SK-N-DZ (cell line): ENCODE measurements around the gene CACNA1G.

Experiments
- DNase-seq: peaks from one replicate; pipeline ENCODE4 v3.0.0-alpha.2; 2015; ENCODE audit warnings: low spot score

The CACNA1G gene

DNA sequence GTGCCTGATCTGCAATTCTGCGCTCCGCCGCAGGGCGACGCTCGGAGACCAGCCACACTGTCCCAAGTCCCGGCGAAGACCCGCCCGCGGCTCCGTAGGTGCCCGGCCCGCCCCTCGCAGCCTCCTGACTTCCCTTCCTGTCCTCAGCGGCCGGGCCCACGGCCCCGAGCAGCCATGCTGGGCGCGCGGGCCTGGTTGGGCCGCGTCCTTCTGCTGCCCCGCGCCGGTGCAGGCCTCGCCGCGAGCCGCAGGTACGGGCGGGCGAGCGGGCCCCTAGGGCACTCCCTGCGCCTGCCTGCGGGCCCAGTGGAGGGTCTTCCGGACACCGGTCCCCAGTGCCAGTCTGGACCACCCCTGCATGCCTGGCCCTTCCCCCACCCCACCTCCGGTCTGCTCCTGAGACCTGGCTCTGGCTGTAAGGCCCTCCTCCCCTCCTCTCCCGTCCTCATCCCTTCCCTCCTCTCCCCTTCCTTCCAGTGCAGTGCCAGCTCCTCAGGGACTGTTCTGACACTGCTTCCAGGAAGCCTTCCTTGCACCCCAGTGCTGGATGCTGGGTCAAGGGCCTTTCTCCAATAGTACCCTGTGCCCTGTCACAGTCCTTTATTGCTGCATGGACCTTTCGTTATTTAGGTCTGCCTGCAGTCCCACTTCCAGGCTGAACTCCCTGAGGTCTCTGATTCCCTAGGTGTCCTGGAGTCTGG, 13.3 kb upstream of the CACNA1G start, which contains the start of gene SPATA20:
SPATA20 (plus strand) TSS at position 140 of the 701 bp plus-strand sequence; CDS start at position 175, 35 bp downstream.
- DNase-seq: peak; percentile 85

DNA sequence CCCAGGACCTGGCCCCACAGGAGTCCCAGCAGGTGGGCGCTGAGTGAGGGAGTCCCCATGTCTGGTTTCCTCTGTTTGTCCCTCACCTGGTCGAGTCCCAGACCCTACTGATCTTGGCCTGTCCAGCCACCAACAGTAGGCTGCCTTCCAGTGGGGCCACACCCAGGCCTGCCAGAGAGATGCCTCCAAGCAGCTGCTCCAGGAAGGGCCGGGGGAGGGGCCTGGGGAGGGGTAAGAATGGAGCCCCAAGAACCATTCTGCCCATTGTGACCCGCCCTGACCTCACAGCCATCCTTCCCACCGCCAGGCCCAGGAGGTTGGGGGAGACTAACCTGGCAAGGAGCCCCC, 12.8 kb upstream of the CACNA1G start:
- no peak for DNase-seq

DNA sequence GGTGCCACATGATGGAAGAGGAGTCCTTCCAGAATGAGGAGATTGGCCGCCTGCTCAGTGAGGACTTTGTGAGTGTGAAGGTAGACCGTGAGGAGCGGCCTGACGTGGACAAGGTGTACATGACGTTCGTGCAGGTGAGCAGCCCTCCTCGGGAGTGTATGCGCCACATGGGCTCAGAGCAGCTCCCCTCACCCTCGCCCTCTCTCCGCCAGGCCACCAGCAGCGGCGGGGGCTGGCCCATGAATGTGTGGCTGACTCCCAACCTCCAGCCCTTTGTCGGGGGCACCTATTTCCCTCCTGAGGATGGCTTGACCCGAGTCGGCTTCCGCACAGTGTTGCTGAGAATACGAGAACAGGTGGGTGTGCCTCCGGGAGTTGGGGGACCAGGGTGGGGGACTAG, 11.7 kb upstream of the CACNA1G start:
- DNase-seq: no peak

DNA sequence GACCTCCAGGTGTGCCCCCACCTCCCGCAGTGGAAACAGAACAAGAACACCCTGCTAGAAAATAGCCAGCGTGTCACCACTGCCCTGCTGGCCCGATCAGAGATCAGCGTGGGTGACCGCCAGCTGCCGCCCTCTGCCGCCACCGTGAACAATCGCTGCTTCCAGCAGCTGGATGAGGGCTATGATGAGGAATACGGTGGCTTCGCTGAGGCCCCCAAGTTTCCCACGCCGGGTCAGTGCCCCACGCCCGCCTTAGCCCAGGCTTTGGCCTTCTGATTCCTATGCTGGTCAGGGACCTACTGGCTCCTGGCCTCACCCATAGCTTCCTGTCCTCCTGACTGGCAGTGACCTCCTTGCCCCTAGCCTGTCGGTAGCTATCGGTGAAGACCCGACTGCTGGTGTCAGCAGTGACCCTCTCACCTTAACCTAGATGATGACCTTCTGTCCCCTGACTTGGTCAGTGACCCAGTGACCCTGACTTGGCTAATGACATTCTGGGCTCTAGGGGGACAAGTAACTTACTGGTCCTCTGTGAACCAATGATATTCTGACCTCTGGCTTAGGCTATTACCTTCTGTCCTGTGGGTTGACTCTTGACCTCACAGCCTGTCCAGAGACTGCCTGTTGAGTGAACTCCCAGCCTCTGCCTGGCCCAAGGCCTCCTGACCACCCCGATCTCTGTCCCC, 11.1 kb upstream of the CACNA1G start:
- no peak for DNase-seq

DNA sequence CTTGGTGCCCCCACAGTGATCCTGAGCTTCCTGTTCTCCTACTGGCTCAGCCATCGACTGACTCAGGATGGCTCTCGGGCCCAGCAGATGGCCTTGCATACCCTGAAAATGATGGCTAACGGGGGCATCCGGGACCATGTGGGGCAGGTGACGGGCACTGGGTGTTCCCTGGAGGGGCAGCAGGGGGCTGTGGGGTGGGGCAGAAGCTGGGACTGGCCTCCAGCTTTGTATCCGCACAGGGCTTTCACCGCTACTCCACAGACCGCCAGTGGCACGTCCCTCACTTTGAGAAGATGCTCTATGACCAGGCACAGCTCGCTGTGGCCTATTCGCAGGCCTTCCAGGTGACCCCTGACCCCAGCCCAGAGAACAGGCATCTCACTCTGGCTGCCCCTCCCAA, 10.5 kb upstream of the CACNA1G start:
- DNase-seq: no peak

DNA sequence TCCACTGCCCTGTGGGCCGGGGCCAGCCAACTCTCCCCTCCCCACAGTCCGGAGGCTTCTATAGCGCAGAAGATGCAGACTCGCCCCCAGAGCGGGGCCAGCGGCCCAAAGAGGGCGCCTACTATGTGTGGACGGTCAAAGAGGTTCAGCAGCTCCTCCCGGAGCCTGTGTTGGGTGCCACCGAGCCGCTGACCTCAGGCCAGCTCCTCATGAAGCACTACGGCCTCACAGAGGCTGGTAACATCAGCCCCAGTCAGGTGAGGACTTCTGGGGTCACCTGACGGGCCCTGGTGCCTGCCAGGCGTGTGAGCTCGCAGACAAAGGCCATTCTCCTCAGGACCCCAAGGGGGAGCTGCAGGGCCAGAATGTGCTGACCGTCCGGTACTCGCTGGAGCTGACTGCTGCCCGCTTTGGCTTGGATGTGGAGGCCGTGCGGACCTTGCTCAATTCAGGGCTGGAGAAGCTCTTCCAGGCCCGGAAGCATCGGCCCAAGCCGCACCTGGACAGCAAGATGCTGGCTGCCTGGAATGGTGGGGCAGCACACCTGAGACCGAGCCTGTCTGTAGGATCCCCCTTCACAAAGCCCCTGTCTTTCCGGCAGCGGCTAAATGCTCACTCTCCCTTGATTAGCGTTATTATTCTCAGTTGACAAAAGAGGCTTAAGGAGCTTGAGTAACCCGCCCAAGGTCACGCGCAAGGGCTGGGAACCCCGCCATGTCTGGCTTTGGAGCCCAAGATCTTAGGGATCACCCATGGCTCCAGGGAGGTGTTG, 9.7 kb upstream of the CACNA1G start:
- peak; percentile 85 for DNase-seq

DNA sequence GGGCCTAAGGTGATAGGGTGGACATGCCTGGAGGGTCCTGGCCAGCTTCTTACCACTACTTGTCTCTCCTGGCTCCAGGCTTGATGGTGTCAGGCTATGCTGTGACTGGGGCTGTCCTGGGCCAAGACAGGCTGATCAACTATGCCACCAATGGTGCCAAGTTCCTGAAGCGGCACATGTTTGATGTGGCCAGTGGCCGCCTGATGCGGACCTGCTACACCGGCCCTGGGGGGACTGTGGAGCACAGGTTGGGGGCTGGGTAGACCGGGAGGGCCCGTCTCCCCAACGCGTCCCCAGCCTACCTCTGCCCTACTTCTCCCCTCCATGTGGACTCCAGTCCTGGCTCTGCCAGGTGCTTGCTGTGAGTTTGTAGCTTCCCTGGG, 9.1 kb upstream of the CACNA1G start:
- no peak for DNase-seq

DNA sequence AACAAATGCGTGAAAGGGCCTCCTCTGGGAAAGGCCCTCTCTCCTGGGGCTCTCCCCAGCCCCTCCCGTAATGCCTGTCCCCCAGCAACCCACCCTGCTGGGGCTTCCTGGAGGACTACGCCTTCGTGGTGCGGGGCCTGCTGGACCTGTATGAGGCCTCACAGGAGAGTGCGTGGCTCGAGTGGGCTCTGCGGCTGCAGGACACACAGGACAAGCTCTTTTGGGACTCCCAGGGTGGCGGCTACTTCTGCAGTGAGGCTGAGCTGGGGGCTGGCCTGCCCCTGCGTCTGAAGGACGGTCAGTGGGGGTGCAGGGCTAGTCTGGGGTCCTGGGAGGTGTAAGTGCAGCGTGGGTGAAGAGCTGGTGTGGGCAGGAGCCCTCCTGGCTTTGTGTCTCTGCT, 8.6 kb upstream of the CACNA1G start:
- DNase-seq: no peak

DNA sequence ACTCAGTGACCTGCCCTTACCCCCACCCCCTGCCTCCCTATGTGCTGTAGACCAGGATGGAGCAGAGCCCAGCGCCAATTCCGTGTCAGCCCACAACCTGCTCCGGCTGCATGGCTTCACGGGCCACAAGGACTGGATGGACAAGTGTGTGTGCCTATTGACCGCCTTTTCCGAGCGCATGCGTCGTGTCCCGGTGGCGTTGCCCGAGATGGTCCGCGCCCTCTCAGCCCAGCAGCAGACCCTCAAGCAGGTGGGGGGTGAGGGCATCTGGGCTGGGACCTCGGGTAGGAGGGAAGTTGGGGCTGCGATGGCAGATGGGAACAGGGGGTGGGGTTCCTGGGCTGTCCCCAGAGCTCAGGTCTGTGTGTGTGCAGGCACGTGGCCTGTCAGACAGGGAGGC, 6.3 kb upstream of the CACNA1G start:
- no peak for DNase-seq

DNA sequence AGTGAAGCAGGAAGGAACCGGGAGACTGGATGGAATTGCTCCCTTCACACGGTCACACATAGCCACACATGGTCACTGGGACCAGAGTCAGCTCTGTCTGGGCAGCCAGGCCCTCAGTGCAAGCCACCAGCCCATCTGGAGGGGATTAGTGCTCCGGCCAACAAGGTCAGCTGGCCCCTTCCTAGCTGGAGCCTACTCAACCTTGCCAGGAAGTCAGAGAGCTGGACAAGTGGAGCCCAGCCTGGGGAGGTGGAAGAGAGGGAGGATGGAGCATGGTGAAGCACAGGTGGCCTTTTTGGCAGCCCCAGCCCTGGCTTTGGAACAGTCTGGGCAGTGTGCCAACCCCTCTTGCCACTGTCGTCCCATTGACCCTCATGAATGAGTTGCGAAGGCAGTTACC, 3.7 kb upstream of the CACNA1G start:
- DNase-seq: no peak

DNA sequence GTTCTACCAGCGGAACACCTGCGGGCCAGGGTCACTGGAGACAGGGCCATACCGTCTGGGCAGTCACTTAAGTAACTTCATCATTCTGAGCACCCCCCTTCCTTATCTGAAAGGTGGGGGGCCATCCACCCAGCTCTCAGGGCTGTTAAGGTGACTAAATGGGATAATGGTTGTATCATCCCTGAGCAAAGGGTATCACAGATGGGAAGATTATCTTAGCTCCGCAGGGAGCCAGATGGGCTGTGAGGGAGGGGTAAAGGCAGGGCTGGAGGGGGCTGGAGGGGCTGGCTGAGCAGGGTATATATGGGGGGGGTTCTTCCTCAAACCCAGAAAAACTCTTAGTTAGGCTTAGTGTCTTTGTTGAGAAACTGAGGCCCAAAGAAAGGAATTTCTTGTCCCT, 2.9 kb upstream of the CACNA1G start:
- no peak for DNase-seq

DNA sequence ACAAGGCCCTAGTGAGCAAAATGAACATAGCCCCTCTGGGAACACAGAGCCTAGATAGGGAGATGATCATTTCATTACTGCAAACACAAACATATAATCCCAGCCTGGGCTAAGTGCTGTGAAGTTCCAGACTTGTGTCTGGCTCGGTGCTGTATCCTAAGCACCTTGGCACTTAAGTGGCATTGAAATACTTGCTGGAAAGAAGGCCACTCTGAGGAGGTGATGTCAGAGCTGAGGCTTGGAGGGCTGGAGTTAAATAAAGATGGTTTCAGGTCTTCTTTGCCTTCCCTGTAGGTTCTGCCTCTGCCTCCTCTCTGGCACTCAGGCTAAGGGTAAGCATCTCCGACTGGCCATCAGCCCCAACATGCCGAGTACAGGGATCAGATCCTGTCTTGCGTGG, 2.4 kb upstream of the CACNA1G start:
- DNase-seq: no peak

DNA sequence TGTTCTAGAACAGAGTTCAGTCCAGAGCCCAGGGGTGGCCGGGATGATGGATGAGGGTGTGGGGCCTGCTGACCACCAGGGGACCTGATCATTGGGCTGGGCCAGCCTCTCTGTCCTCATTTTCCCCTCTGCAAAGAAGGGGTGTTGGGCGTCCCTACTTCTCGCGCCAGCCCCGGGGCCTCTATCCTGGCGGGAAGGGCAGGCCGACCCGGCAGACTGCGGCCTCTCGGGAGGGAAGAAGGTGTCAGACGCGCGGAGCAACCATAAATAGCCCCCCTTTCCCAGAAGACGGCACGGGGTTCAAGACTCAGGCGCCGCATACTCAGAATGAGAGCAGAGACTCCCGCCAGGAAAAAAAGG, 2.0 kb upstream of the CACNA1G start:
- no peak for DNase-seq

DNA sequence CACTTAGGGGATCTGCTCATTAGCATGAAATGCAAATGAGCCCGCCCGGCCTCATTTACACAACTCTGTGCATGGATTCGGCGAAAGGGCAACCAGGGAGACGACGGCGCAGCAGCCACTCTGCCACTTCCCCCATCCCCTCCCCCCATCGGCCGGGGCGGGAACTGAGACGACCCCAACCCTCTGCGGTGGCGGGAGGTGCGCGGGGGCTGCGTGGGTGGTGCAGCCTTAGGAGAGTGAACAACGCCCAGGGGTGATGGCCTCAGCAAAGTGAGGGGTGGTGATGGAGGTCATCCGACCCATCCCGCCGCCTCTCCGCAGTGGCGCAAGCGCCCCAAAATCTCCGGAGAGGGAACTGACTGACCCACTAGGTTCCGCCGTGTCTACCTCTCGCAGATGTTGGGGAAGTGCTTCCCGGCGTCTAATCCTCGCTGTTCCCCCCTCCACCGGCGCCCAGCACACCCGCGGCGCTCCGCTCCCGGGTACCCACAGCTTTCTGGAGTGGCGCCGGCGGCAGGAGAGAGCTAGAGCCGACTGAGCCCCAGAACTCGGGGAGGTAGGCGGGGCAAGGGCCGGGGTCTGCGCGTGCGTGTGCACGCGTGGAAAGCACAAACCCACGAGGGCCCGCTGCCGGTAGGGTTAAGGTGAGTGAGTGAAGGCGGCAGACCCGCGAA, 1.4 kb upstream of the CACNA1G start:
- no peak for DNase-seq

DNA sequence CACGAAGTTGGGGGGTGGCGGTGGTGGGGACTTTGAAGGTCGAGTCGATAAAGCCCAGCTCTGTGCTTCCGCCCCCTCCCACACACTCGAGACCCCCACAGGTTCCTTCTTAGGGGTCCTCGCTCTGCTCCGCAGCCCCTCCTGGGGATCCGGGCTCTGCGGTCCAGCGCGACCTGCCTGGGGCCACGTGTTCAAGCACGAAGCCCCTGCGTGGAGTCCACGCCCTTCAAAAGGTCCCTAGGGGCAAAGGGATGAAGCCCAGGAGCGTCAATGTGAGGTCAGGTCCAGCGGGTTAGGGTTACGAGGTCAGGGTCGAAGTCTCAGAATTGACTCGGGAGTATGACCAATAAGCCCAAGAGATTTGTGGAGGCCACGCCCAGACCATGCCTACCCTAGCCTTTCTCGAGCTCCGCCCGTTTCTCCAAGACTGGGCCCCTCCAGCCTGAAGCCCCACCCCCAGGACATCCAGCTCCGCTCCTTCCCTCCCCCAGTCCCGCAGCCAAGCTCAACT, 786 bp upstream of the CACNA1G start:
- DNase-seq: no peak

DNA sequence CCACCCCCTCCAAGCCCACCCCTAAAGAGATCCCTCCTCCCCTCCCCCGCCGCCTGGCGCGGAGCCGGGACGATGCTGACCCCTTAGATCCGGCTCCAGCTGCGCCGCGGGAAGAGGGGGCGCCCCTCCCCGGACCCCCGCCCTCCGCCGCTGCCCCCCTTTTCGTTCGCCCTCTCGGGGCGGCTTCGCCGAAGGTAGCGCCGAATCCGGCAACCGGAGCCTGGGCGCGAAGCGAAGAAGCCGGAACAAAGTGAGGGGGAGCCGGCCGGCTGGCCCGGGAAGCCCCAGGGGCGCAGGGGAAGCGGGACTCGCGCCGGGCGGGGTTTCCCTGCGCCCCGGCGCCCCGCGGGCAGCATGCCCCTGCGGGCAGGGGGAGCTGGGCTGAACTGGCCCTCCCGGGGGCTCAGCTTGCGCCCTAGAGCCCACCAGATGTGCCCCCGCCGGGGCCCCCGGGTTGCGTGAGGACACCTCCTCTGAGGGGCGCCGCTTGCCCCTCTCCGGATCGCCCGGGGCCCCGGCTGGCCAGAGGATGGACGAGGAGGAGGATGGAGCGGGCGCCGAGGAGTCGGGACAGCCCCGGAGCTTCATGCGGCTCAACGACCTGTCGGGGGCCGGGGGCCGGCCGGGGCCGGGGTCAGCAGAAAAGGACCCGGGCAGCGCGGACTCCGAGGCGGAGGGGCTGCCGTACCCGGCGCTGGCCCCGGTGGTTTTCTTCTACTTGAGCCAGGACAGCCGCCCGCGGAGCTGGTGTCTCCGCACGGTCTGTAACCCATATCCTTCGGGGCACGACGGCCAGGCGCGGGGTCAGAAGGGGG, 623 bp downstream of the CACNA1G start:
- DNase-seq: no peak

DNA sequence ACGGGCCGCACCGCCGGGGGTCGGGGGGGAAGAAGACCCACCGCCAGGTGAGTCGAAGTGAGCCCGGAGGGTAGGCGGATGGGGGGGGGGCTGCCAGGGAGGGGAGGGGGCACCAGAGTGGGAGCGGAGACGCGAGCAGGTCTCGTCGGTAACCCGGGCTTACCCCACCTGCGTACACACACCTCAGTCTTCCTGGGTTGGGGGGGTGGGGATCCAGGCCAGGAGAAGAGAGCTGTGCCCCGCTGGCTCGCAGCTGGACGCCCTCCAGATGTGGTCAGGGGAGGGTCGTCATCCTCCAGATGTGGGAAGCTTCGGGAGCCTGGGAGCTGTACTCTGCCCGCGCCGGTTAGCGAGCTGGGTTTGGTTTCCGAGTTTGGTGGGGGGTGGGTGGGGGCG, 1.2 kb downstream of the CACNA1G start:
- no peak for DNase-seq

DNA sequence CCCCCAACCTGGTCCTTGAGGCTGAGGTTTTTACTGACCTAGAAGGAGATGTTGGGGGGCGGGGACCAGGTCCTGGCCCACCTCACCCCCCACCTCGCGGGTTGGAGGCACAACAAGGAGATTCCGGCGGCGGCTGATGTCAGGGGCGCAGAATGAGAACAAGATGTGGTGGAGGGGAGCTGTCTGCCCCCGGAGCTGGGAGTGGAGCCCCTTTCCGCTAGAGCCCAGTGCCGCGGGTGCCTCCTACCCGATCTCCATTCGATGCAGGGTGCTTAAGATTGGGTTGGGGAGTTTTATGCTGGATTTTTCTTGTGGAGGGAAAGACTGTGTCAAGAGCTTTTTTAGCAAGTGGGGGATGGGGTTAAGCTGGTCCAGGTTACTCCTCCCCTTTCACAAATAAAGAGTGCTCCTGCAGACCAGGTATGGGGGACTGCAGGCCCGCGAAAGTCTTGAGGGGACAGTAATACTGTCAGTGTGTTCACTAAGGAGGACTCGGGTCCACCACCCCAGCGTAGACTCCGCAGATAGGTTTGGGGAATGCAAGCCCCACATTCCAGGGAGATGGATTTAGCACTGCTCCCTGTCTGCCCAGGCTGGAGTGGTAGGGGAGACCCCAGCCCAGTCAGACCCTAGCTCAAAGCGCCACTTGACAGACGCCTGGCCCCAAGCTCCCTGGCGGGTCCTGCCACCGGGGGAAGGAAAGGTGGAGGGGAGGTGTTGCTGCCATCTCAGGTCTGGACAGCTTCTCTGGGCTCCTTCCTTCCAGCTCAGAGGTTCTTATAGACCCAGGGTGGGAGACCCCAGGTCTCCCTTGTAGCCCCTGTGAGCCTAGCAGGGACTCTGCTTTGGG, 2.0 kb downstream of the CACNA1G start:
- DNase-seq: no peak

DNA sequence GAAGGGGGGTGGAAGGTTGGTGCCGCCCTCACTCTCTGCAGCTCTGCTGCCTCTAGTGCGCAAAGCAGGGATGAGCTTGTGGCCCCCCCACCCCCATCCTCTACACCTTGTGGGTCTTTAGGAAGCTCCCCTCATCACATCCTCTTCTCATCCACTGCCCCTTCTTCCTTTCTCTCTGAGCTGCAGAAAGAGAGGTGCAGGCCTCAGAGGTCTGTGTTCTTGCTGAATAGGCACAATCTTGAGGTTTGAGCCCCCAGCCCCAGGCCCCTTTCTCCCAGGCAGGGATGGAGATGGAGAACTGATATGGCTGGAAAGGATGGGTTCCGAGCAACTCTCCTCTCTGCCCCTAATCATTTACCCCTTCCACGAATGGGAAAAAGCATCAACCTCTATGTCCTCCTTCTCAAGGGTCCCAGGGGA, 2.6 kb downstream of the CACNA1G start:
- DNase-seq: no peak

DNA sequence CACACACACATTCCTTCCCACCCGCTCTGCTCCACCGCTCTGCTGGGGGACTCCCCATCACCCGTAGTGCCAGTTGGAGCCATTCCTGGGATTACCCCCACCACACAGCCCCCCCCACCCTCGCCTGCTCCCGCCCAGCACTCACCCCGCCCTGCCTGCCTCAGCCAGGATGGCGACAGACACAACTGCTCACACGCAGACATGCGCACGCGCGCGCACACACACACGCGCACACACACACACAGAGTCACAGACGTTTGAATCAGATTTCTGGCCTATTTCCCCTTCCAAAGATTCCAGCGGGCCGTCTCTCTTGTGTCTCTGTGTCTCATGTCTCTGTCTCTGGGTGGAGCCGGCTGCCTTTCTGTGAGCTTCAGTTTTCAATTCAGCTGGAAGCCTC, 4.4 kb downstream of the CACNA1G start:
- DNase-seq: no peak
